Adrenal gland (tissue), 12 donors: ENCODE data around the gene IBSP. TPM values are rescaled to one million over a fixed set of nuclear protein-coding genes. Genes with fewer than 3 reads are reported as not detected.

Experiments
- DNase-seq, 7 donors: peaks; one replicate each; pipeline ENCODE4 v3.0.0-alpha.2; 2019 to 2020
- H3K27ac ChIP-seq, 5 donors: fragments of 200-600 bp; sonication (generic) in 4 of 5; 1 replicate in 3 of 5; 2 replicates in 2 of 5; pipeline versions ENCODE4 v1.5.1 to v1.8.0; 2016 to 2020; ENCODE audit warnings: mild to moderate bottlenecking in 1 of 5
- H3K27me3 ChIP-seq: fragments of 200-600 bp; 2 replicates; pipeline ENCODE4 v1.8.0; 2021
- H3K36me3 ChIP-seq, 2 donors: fragments of 200-600 bp; replicated peaks in 1 of 2; 1 replicate in 1 of 2; 2 replicates in 1 of 2; pipeline versions ENCODE4 v1.5.1 to v1.8.0; 2018 to 2022
- H3K4me1 ChIP-seq, 2 donors: fragments of 200-600 bp; replicated peaks in 1 of 2; 1 replicate in 1 of 2; 2 replicates in 1 of 2; pipeline versions ENCODE4 v1.5.1 to v1.8.0; 2018 to 2021
- H3K4me3 ChIP-seq, 4 donors: fragments of 200-600 bp; sonication (generic) in 3 of 4; one replicate each; pipeline ENCODE4 v1.5.1; 2016 to 2018
- H3K9me3 ChIP-seq, 3 donors: fragments of 200-600 bp; sonication (generic) in 1 of 3; replicated peaks in 1 of 3; 1 replicate in 2 of 3; 2 replicates in 1 of 3; pipeline versions ENCODE4 v1.5.1 to v1.8.0; 2016 to 2021
- POLR2A ChIP-seq, 2 donors: fragments of 450-650 bp; IDR thresholded peaks; one replicate each; pipeline ENCODE4 v1.6.1; 2017; ENCODE audit warnings: antibody characterized with exemption in 2 of 2, mild to moderate bottlenecking in 2 of 2, moderate library complexity in 1 of 2
- WGBS, 4 donors: extraction: QIAGEN DNeasy Blood & Tissue Kit in 2 of 4; methylation state at CpG; one replicate each; pipeline versions ENCODE4 v1.1.5 to v1.1.7; 2013 to 2017; 5-methylcytosine and 5-hydroxymethylcytosine counted together
- intact Hi-C, 2 donors: fragments of 100-400 bp; cut with DNase I; formaldehyde crosslinking; loops; one replicate each; pipeline versions ENCODE4 v1.14.1 to v1.15.0; 2022 to 2023
- polyA plus RNA-seq, 3 donors: library from polyadenylated mRNA; stranded (reverse); fragments of 200-250 nt in 2 of 3; fragments of 350-450 nt in 1 of 3; fragmentation: Illumina TruSeq in 1 of 3; extraction: RNeasy Lipid Tissue Mini Kit (QIAGEN cat#74804) in 1 of 3; gene quantifications; one replicate each; pipeline ENCODE4 v1.2.3, GENCODE V29; 2013 to 2014
- total RNA-seq, 9 donors: library from RNA; depleted of rRNA in 4 of 9; stranded (reverse); fragments of >200 nt in 4 of 9; fragments of 120-200 nt in 1 of 9; fragmentation: NEBNext Ultra II Directional in 1 of 9; extraction: Animal tissue kit (Norgen Biotek cat#: 25700) in 1 of 9; gene quantifications; one replicate each; pipeline versions ENCODE4 v1.1.0 to v1.2.4, GENCODE V29; 2013 to 2023
- TF ChIP-seq, protein P1 (sequence below), 6 experiments: fragments of 450-650 bp in 4 of 6; fragments of 200-600 bp in 2 of 6; sonication (generic) in 1 of 6; IDR thresholded peaks; 1 replicate in 5 of 6; 2 replicates in 1 of 6; pipeline versions ENCODE4 v1.5.1 to v1.8.0; 2016 to 2021; ENCODE audit warnings: antibody characterized with exemption in 6 of 6, mild to moderate bottlenecking in 2 of 6, moderate library complexity in 1 of 6
- donor health status: healthy with polysubstance abuse.
- donor health status: Bipolar disorder and iron deficiency.
- donor health status: DM: yes; HTN: yes; CAD: no.
- donor health status: DM: no; HTN: no; CAD: no.
- donor health status: DM: no; HTN: no; CAD: no.
- donor health status: DM: yes; HTN: yes; CAD: no.

The IBSP gene
- total and polyA plus RNA-seq, 12 donors: not detected

GRCh38 chr4:87857789-87858188, 58.4 kb downstream of the IBSP start:
- Histone ChIP-seq H3K27me3 (no peaks in the 10 kb centered on the region), H3K4me3 (no peak overlapping the region), H3K36me3 (no peaks in the 10 kb centered on the region), H3K4me1 (no peaks in the 10 kb centered on the region), H3K9me3 (no peaks in the 10 kb centered on the region), H3K27ac (no peak overlapping the region)
- TF ChIP-seq, protein P1, sequence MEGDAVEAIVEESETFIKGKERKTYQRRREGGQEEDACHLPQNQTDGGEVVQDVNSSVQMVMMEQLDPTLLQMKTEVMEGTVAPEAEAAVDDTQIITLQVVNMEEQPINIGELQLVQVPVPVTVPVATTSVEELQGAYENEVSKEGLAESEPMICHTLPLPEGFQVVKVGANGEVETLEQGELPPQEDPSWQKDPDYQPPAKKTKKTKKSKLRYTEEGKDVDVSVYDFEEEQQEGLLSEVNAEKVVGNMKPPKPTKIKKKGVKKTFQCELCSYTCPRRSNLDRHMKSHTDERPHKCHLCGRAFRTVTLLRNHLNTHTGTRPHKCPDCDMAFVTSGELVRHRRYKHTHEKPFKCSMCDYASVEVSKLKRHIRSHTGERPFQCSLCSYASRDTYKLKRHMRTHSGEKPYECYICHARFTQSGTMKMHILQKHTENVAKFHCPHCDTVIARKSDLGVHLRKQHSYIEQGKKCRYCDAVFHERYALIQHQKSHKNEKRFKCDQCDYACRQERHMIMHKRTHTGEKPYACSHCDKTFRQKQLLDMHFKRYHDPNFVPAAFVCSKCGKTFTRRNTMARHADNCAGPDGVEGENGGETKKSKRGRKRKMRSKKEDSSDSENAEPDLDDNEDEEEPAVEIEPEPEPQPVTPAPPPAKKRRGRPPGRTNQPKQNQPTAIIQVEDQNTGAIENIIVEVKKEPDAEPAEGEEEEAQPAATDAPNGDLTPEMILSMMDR (IDR thresholded peaks at IDR 0.05): no peak
- no peak for TF ChIP-seq POLR2A (IDR thresholded peaks at IDR 0.05)
- WGBS, 4 donors: 53 to 63% (median 57%) methylated on average over 5 of the region's 5 CpGs
- DNase-seq: no peak
- intact Hi-C loops: loop anchor here (5.0 to 10.0 kb wide), 2 partner anchors 115 to 357 kb away; no protein-coding TSS in a partner anchor

Other genes starting within 250 kb of the IBSP start
- under 1 TPM in 1 of 9 donors, not detected in 8; 0.06 TPM for gene DSPP, start 191.0 kb upstream of the IBSP start, total RNA-seq
- gene DSPP, start 191.0 kb upstream of the IBSP start, polyA plus RNA-seq: not detected
- gene DMP1, start 149.3 kb upstream of the IBSP start, total RNA-seq: not detected
- gene DMP1, start 149.3 kb upstream of the IBSP start, polyA plus RNA-seq: under 1 TPM in 1 of 3 donors, not detected in 2; 0.03 TPM
- gene MEPE, start 33.4 kb downstream of the IBSP start, total RNA-seq: not detected
- not detected for gene MEPE, start 33.4 kb downstream of the IBSP start, polyA plus RNA-seq
- gene SPP1, start 176.2 kb downstream of the IBSP start, total RNA-seq: 10 to 100 TPM; 10.8 to 89.6 (median 37.2) TPM
- 100 to 1,000 TPM in 1 of 3 donors, 10 to 100 TPM in 1, 1 to 10 TPM in 1; 5.2 to 166 (median 51.6) TPM for gene SPP1, start 176.2 kb downstream of the IBSP start, polyA plus RNA-seq
- 10 to 100 TPM; 24.1 to 74.1 (median 39.8) TPM for gene PKD2, start 208.1 kb downstream of the IBSP start, total RNA-seq
- gene PKD2, start 208.1 kb downstream of the IBSP start, polyA plus RNA-seq: 10 to 100 TPM; 19.2 to 29.9 (median 23.8) TPM